Right forelimb (tissue), 1 donor: ENCODE results near the gene PAPPA.

ENCODE experiments used
- DNase-seq: peaks from one replicate; pipeline ENCODE4 v3.0.0-alpha.2; 2018

The PAPPA gene

GRCh38 chr9:116152941-116153764 lies 438 bp upstream of the PAPPA start:
- peak; percentile 49 for DNase-seq

- peak; percentile 56 for DNase-seq
Observed at GRCh38 chr9:116154334-116154975, 864 bp downstream of the PAPPA start.

GRCh38 chr9:116154976-116155697 lies 1.5 kb downstream of the PAPPA start:
- DNase-seq: peak; percentile 74

- no peak for DNase-seq
Observed at GRCh38 chr9:116155698-116156039, 2.1 kb downstream of the PAPPA start.

- DNase-seq: peak; percentile 64
Observed at GRCh38 chr9:116156621-116157314, 3.2 kb downstream of the PAPPA start.

GRCh38 chr9:116157436-116158138 lies 4.0 kb downstream of the PAPPA start:
- no peak for DNase-seq

GRCh38 chr9:116160676-116161571 lies 7.3 kb downstream of the PAPPA start:
- no peak for DNase-seq

GRCh38 chr9:116162241-116162781 lies 8.7 kb downstream of the PAPPA start:
- DNase-seq: no peak

GRCh38 chr9:116163293-116164055 lies 9.9 kb downstream of the PAPPA start:
- DNase-seq: no peak

- DNase-seq: no peak
Observed at GRCh38 chr9:116165912-116166311, 12.3 kb downstream of the PAPPA start.

GRCh38 chr9:116166713-116167112 lies 13.1 kb downstream of the PAPPA start:
- DNase-seq: no peak

GRCh38 chr9:116168231-116168630 lies 14.6 kb downstream of the PAPPA start:
- no peak for DNase-seq

- DNase-seq: no peak
Observed at GRCh38 chr9:116172216-116172615, 18.6 kb downstream of the PAPPA start.

GRCh38 chr9:116174347-116174746 lies 20.8 kb downstream of the PAPPA start:
- no peak for DNase-seq

- DNase-seq: no peak
Observed at GRCh38 chr9:116175614-116176013, 22.0 kb downstream of the PAPPA start.

- no peak for DNase-seq
Observed at GRCh38 chr9:116178481-116179211, 25.1 kb downstream of the PAPPA start.

- DNase-seq: no peak
Observed at GRCh38 chr9:116179568-116179967, 26.0 kb downstream of the PAPPA start.

- DNase-seq: no peak
Observed at GRCh38 chr9:116181853-116182610, 28.4 kb downstream of the PAPPA start.

GRCh38 chr9:116182876-116183275 lies 29.3 kb downstream of the PAPPA start:
- DNase-seq: no peak
